ENCODE results near the gene PPP4R3A. TPM values are rescaled to one million over a fixed set of nuclear protein-coding genes. Genes with fewer than 3 reads are reported as not detected.

Gene PPP4R3A
- total and polyA plus RNA-seq, 2 donors (not counting 3 experiments of a cell fraction or from before 2014, with no cell fraction given): 20.5 to 77.0 TPM

GRCh38 chr14:91545946-91546716 lies 36.0 kb upstream of the PPP4R3A start:
- Histone ChIP-seq H3K36me3 (ENCODE audit: control insufficient read depth in 2 of 2, extremely low read depth in 1 of 2, insufficient read depth in 2 of 2, low read length in 2 of 2) (no peaks in the 10 kb centered on the region), H3K27me3 (ENCODE audit: control insufficient read depth in 2 of 2, insufficient read depth in 2 of 2, low read length in 2 of 2) (peaks cover 0 to 1% of the 10 kb centered on the region in 2 experiments), H3K9ac (replicated peaks; ENCODE audit: extremely low read depth, insufficient read depth, low read length) (no peak overlapping the region), H3K4me2 (ENCODE audit: insufficient read depth, low read length) (no peak overlapping the region), H3K9me3 (replicated peaks; ENCODE audit: control insufficient read depth, insufficient read depth, low read length) (no peaks in the 10 kb centered on the region), H3K4me3 (replicated peaks in 1 of 3; ENCODE audit: insufficient read depth in 1 of 3, low read depth in 1 of 3, low read length in 3 of 3) (no peak overlapping the region), H2AFZ (ENCODE audit: low read depth, low read length) (no peak overlapping the region), H3K79me2 (ENCODE audit: control insufficient read depth, insufficient read depth, low read length) (no peaks in the 10 kb centered on the region), H3K27ac (ENCODE audit: insufficient read depth, low read depth, low read length) (no peak overlapping the region), H3K9me1 (replicated peaks; ENCODE audit: control insufficient read depth, extremely low read depth, insufficient read depth, low read length) (no peaks in the 10 kb centered on the region), H4K20me1 (replicated peaks; ENCODE audit: control insufficient read depth, extremely low read depth, insufficient read depth, low read length) (no peaks in the 10 kb centered on the region), H3K4me1 (ENCODE audit: control insufficient read depth, extremely low read depth, insufficient read depth, low read length) (no peaks in the 10 kb centered on the region)
- ChIA-PET CTCF (no interaction called here), POLR2A (no interaction called here)
- DNase-seq (ENCODE audit: low read depth, low spot score) (no peak), FAIRE-seq (no peak)
- intact Hi-C loops (cut with micrococcal nuclease) (no loop called here), dilution Hi-C loops (cut with MboI; ENCODE audit: extremely low pct_ligation_motif_present, low sequenced_read_pairs) (no loop called here)
- BruUV-seq (replicated peaks): no TSS peak
- TF ChIP-seq MAX (IDR thresholded peaks at IDR 0.05; ENCODE audit: insufficient read depth, insufficient read length) (no peak), POLR2AphosphoS5 (IDR thresholded peaks at IDR 0.05; ENCODE audit: insufficient read depth, low read depth, low read length) (no peak)

- Histone ChIP-seq H3K27me3 (ENCODE audit: control insufficient read depth in 2 of 2, insufficient read depth in 2 of 2, low read length in 2 of 2) (peaks cover 0 to 2% of the 10 kb centered on the region in 2 experiments), H3K4me2 (ENCODE audit: insufficient read depth, low read length) (no peak overlapping the region), H2AFZ (ENCODE audit: low read depth, low read length) (no peak overlapping the region), H3K27ac (ENCODE audit: insufficient read depth, low read depth, low read length) (no peak overlapping the region), H3K4me3 (replicated peaks in 1 of 3; ENCODE audit: insufficient read depth in 1 of 3, low read depth in 1 of 3, low read length in 3 of 3) (no peak overlapping the region), H3K79me2 (ENCODE audit: control insufficient read depth, insufficient read depth, low read length) (no peaks in the 10 kb centered on the region), H4K20me1 (replicated peaks; ENCODE audit: control insufficient read depth, extremely low read depth, insufficient read depth, low read length) (no peaks in the 10 kb centered on the region), H3K36me3 (ENCODE audit: control insufficient read depth in 2 of 2, extremely low read depth in 1 of 2, insufficient read depth in 2 of 2, low read length in 2 of 2) (no peaks in the 10 kb centered on the region), H3K9ac (replicated peaks; ENCODE audit: extremely low read depth, insufficient read depth, low read length) (no peak overlapping the region), H3K9me3 (replicated peaks; ENCODE audit: control insufficient read depth, insufficient read depth, low read length) (no peaks in the 10 kb centered on the region), H3K9me1 (replicated peaks; ENCODE audit: control insufficient read depth, extremely low read depth, insufficient read depth, low read length) (no peaks in the 10 kb centered on the region), H3K4me1 (ENCODE audit: control insufficient read depth, extremely low read depth, insufficient read depth, low read length) (no peaks in the 10 kb centered on the region)
- DNase-seq (ENCODE audit: low read depth, low spot score): no peak
- ChIA-PET CTCF (no interaction called here), POLR2A (no interaction called here)
- TF ChIP-seq JUN (IDR thresholded peaks at IDR 0.05; ENCODE audit: borderline replicate concordance, insufficient read depth, insufficient read length, low read depth) (no peak), MYC (IDR thresholded peaks at IDR 0.05; ENCODE audit: low read depth, low read length) (no peak)
- BruUV-seq (replicated peaks): no TSS peak
- dilution Hi-C loops (cut with MboI; ENCODE audit: extremely low pct_ligation_motif_present, low sequenced_read_pairs): no loop called here
- no peak for FAIRE-seq
- intact Hi-C loops (cut with micrococcal nuclease): no loop called here
These were observed 35.1 kb upstream of the PPP4R3A start for GRCh38 chr14:91545204-91545603.
